Measurements from ENCODE around the gene BTBD9.

DNA sequence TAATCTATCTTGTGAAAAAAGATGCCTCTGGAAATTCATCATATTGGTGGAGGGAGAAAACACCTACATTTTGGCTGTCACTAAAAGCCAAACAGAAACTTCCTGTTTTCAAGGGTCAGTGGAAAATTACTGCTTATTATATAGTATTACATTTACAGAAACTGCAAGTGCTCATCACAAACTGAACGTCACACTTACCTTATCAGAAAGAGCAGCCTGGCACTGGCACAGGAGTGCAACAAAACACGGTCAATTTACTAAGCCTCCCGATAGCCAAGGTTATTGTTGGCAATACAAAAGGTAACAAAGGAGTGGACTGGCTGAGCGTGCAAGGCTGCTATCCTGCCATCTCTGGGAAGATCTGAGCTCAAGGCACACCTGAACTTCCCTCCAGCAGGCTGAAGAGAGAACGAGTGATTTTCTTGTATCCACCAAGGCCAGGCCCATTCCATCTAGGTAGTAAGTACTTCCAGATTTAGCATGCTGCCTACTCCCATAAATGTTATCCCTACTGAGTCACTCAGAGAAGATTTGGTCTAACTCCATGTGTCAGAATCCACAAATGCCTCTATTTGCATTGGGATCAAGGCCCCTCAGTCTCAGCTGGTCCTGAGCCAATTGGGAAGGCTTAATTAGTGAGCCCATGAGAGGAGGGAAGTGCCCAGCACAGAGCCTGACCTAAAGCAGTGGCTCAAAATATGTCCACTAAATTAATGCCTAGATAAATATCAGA is 399.8 kb downstream of the BTBD9 start:
- TF ChIP-seq CTCF (IDR thresholded peaks at IDR 0.05), result no peak
- no peak for TF ChIP-seq POLR2A (IDR thresholded peaks at IDR 0.05)
